ENCODE results near the gene MAST4.

GRCh38 chr5:67010684-67011409 is 414.7 kb downstream of the MAST4 start:
- TF ChIP-seq, protein P1, sequence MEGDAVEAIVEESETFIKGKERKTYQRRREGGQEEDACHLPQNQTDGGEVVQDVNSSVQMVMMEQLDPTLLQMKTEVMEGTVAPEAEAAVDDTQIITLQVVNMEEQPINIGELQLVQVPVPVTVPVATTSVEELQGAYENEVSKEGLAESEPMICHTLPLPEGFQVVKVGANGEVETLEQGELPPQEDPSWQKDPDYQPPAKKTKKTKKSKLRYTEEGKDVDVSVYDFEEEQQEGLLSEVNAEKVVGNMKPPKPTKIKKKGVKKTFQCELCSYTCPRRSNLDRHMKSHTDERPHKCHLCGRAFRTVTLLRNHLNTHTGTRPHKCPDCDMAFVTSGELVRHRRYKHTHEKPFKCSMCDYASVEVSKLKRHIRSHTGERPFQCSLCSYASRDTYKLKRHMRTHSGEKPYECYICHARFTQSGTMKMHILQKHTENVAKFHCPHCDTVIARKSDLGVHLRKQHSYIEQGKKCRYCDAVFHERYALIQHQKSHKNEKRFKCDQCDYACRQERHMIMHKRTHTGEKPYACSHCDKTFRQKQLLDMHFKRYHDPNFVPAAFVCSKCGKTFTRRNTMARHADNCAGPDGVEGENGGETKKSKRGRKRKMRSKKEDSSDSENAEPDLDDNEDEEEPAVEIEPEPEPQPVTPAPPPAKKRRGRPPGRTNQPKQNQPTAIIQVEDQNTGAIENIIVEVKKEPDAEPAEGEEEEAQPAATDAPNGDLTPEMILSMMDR (IDR thresholded peaks at IDR 0.05; ENCODE audit: low read depth, low read length), result no peak
- no peak for TF ChIP-seq EZH2phosphoT487 (IDR thresholded peaks at IDR 0.05; ENCODE audit: low read depth)

All from OCI-LY3 (cell line).